ENCODE measurements around the gene RPIA.
"Not testable (repeated sequence)": the region's sequence is repeated elsewhere in the genome, so short reads cannot be mapped to it uniquely, and the experiment has no call there.

The RPIA gene

DNA sequence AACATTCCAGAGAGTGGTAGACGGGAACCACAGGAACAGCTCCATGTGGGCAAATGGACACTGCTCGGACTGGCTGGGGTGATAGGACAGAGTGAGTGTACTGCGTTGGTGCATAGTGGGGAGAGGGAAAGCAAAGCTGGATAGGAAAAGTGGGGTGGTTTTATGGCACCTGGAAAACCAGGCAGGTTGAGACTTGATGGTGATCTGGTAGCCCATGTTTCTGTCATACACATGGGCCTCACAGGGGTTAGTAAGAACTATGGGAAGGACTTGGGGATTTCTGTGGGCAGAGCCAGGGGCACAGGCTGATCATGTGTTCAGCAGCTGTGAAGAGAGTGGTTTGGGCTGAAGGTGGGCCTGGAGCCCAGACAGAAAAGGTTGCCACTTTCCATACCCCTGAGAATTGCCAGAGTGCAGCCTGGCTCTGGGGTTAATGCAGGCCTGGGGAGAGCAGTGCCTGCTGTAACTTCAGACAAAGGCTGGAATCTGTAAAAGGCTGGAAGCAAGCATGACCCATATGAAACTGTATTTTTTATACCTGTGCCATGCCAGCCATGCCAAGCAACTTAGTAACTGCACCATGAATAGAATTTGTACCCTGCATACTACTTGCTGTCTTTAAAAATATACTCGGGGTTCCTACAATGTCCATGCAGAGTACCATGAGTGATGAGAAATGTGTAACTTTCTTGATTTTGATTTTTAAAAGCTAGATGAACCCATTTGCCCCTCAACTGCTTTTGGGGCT, 41.9 kb downstream of the RPIA start:
- in situ Hi-C loops (cut with MboI; ENCODE audit: low sequenced_read_pairs), result no loop called here

DNA sequence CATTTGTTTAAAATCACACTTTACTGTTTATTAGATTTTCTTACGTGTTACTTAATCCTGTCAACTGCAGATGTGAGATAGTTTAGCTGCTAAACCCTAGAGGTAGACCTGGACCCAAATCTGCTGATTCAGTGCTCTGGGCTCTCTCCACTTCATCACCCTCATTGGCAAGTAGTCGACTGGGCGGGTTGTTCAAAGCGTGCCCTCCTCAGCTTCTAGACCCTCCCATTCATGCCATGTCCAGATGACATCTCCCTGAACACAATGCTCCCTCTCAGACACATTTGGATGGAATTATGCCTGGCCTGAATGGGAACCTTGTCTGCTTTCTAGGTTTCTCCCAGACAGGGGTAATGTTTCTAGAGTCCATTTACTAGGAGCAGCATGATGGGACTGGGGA, 43.7 kb downstream of the RPIA start:
- in situ Hi-C loops (cut with MboI; ENCODE audit: low sequenced_read_pairs), result no loop called here

DNA sequence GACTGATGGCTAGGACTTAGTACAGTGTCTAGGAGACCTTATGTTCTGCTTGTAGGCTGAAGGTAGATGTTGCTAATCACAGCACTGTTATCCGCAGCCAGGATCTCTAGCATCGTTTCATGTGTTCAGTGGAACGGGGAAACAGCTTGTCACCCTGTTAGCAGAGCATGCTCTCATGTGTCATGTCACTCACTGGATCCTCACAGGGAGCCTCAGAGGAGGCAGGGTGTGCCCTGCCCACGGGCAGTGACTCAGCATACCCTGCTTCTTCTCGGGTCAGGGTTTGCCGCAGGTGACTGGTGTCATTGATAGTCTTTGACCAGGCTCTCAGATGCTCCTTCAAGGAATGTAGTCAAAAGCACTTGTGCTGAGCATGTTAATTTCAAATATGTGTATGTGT, 44.4 kb downstream of the RPIA start:
- in situ Hi-C loops (cut with MboI; ENCODE audit: low sequenced_read_pairs), result no loop called here

DNA sequence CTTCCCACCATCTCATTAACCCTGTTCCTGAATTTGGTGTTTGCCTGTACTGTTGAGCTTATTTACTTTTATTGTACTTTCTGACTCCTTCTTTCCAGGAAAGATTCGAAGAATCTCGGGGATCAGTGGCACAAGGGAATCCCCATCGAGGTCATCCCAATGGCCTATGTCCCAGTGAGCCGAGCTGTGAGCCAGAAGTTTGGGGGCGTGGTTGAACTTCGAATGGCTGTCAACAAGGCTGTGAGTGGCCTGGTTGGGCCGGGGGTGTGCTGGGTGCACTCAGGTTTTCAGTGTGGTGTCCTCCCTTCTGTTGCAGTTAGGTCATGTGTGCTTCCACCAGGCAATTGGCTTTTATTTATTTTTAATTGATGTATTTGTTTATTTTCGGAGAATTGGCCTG, 45.0 kb downstream of the RPIA start:
- in situ Hi-C loops (cut with MboI; ENCODE audit: low sequenced_read_pairs), result no loop called here

DNA sequence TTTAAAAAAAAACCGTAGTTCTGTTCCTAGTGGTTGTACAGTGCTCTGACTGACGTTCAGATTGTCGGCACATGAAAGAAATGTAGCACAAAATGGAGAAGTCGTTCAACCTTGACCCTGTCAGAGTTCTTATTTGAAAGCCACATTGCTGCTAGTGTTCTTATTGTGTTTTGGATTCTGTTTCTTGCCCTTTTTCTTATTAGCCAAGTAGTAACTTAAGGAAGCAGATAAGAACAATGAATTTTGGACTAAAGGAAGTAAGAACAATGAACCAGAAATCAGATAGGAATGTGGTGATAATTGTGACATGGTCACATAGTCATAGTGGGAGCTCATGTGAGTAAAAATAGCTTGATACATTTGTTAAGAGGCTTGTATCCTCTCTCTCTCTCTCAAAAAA, 45.9 kb downstream of the RPIA start:
- in situ Hi-C loops (cut with MboI; ENCODE audit: low sequenced_read_pairs), result no loop called here

DNA sequence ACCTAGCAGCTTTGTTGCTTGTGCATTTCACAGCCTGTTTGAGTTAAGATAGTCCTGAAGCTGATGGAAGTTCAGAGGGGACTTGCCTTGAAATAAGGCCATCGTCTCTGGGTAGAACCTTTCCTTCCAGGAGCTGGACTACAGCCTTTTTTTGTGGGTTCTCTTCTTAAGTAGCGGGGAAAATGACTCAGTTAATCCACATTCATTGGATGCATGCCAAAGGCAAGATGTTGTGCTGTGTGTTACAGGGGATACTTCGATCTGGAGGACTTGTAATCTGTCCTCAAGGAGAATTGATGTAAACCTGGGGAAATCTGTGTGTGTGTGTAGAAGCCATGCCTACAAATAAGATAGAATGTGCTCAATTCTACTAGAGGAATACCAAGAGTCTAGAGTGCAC, 46.8 kb downstream of the RPIA start:
- in situ Hi-C loops (cut with MboI; ENCODE audit: low sequenced_read_pairs), result no loop called here

DNA sequence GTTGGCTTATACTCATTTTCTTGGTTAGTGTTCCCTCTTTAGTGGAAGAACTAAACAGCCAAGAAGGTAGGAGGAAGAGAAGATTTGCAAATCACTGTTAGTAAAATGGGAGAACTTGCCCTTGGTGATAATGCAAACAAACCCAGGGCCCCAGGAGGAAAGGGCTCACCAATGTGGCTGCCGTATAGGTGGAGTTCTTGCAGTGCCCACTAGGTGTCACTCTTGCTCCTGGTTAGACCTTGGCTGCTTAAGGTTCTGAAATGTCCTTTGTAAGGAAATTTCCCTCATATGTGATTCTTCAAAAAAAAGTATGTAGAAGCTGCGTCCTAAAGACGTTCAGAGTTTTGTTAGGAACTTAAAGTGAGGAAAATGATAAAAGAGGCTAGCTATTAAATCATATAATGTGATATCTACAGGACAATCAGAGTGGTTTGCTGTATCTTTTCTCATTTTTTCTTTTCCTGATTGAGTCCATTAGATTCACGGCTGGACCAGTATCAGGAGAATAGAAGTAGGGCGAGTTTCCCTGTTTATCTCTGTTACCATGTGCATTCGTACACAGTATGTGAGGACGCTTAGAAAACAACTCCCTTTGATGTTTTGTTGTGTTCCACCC, 48.6 kb downstream of the RPIA start:
- in situ Hi-C loops (cut with MboI; ENCODE audit: low sequenced_read_pairs), result no loop called here

DNA sequence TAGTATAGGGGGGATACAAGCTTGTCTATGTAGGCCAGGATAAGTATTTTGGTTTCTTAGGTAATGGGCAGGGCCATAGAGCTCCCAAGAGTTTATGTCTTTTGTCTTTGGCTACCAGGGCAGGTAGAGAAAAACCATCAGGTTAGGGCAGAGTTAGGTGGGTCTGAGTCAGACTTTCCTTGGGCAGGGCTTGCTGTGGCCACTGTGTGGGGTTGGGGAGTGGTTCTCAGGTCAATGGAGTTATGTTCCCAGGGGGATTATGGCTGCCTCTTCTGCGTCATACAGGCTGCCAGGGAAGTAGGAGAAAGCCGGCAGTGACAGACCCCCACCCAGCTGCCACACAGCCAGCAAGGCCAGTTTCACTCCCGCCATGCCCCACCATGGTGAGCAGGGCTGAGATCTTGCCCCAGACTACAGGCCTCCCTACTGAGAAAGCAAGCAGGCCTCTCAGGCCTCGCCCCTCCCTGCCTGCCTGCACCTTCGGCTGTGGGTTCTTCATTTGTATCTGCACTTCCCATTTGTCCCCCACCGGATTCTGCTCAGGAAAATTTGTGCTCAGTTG, 55.5 kb downstream of the RPIA start:
- in situ Hi-C loops (cut with MboI; ENCODE audit: low sequenced_read_pairs), result no loop called here

DNA sequence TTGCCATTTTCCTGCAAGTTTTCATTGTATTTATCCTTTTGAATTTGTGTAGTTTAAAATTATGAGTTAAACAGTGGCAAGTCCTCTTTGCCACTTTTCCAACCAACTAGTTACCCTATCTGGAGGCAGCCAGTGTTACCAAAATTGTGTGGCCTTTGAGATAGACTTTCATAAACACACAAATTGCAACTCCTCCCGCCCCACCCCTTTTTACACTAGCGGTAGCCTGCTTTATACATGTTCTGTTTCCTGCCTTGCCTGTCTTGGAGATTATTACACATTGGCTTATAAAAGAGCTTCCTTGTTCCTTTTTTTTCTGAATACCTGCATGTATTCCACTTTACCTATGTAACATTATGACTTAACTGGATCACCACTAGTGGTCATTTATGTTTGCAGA, 56.5 kb downstream of the RPIA start:
- in situ Hi-C loops (cut with MboI; ENCODE audit: low sequenced_read_pairs), result no loop called here

DNA sequence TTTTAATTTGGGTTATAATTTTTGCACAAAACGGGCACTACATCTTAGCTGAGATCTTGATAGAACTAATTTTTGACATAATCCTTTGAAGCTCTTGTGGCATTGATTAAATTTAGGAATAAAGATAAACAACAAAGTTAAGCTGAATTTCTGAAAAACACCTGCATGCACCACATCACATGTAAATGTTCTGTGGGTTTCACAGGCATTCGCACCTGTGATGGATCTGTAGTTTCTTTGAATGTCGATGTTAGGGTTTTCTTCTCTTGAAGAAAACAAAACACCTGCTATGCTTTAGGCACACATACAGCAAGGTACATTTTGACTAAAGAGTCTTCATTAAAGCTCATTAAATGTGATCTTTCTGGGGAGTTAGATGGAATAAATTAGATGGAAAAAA, 60.3 kb downstream of the RPIA start:
- in situ Hi-C loops (cut with MboI; ENCODE audit: low sequenced_read_pairs), result no loop called here

DNA sequence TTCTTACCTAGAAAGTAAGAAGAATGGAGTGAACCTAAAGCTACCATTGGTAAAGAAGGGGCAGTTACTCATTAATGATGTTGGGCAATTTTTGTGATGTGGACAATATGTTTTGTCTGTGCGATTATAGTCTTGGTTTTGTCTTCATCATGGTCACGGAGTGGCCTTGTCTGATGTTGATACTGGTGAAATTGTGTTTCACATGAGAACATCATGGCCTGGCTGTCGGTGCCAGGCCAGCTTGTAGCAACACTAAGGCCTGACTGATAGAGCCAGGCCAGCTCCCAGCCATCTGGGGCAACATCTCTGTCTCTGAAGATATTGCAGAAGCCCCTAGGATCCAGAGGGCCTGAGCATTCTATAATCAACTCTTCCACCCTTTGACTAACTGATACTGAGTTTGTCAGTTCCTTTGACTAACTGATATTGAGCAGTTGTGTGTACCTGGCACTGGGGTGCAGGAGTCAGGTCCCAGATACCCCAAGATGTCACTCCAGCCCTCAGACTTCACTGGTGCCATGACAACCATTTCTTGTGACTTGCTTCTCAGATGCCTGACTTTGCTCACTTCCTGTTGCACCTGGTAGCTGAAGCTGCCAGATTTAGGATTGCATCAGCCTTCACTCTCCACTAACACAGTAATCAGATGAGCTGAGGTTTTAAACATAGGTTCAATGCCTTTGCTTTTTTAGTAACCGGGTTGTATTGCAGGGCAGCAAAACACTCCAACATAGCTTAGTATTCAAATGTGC, 62.5 kb downstream of the RPIA start:
- in situ Hi-C loops (cut with MboI; ENCODE audit: low sequenced_read_pairs), result no loop called here

DNA sequence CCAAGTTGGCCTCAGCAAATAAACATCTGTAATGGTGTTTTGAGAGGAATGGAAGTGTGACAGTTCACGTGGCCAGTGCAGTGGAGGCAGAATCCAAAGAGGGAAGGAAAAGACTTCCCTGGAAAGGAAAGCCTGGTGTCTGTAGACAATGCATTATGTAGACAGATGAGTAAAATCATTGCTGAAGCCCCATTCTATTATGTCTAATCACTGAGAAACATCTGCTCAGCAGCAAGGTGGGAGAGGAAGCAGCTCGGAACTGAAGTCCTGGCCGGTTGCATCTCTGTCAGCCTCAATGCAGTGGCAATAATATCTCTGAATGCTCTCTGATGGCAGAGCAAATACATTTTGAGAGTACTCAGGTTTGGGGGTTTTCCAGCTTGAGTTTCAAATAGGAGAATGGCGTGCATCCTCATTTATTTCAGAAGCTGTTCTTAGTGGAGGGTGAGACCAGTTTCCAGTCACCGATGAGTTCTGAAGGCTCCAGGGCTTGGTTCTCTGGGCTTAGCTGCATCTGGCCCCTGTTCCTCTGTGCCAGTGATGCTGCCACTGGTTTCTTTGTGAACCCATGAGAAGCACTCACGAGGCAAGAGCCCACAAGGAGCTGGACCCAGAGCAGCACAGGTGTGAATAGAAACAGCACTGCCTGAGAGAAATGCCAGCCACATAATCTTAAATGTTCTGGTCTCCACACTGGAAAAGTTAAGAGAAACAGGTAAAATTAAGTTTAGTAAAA, 63.3 kb downstream of the RPIA start:
- in situ Hi-C loops (cut with MboI; ENCODE audit: low sequenced_read_pairs), result no loop called here

DNA sequence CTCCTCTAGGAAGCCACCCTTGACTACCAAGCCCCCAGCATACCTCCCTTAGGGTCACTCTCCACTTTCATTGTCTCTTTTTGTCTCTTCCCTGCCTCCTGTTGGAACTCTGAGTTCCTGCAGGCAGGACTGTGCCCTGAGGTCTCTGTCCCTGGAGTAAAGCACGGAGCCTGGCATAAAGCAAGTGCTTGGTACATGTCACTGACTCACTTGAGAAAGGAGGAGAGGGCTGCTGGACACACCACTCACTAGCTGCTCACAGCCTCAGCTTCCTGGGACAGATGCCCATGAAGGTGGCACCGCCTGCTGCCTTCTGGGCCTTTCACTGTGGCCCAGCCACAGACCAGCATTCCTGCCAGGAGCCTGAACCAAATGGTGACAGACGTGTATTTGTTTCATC, 64.4 kb downstream of the RPIA start:
- in situ Hi-C loops (cut with MboI; ENCODE audit: low sequenced_read_pairs), result no loop called here

DNA sequence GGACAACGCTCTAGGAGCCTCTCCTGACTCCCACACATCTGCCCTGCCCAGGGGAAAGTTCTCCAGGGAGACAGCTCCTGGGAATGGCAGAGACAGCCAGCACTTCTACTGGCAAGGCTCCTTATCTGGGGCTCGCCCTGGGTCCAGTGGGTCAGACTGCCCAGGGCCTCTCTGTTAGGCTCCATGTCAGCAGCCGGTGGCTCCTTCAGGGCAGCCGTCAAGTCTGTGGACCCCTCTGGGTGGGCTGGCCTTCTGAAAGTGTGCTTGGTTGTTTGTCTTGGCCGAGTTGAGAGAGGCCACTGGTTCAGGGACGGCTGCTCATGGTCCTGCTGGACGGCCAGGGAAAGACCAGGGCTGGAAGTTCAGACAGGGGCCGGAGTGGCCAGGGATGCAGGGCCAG, 65.6 kb downstream of the RPIA start:
- in situ Hi-C loops (cut with MboI; ENCODE audit: low sequenced_read_pairs), result no loop called here

DNA sequence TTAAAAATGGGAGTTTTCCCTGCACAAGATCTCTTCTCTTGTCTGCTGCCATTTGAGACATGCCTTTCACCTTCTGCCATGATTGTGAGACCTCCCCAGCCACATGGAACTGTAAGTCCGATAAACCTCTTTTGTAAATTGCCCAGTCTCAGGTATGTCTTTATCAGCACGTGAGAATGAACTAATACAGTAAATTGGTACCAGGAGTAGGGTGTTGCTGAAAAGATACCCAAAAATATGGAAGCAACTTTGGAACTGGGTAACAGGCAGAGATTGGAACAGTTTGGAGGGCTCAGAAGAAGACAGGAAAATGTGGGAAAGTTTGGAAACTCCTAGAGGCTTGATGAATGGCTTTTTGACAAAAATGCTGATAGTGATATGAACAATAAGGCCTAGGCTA, 67.2 kb downstream of the RPIA start:
- in situ Hi-C loops (cut with MboI; ENCODE audit: low sequenced_read_pairs), result not testable (repeated sequence)

DNA sequence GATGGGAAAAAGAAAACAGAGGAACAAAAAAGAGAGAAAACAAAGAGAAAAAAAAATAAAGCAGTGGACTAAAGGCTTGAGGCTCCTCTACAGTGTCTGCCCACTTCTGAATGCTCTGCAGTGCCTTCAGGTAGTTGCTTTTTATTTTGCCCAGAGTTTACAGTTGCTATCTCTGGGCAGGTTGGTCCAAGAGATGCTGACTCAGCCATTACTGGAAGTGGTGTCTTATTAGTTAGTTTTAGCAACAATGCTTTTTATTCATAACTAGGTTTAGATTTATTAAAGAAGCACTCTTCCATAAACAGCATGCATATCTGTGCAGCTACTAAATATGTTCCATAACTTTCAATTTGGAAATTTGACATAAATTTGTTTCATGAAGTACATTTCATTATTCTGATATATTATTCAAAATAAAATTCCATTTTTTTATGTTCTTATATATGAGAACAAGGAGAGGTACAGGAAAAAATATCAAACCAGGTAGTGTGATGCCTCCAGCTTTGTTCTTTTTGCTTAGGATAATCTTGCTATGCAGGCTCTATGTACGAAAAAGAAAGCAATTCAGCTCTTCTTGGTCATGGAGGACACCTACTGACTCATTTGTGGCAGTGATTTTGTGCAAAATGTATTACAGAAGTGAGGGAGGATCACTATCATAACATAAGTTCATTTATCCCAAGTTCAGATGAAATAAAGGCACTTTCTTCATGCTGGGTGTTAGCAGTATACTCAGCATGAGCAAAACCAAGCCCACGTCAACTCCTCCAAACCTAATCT, 69.5 kb downstream of the RPIA start:
- in situ Hi-C loops (cut with MboI; ENCODE audit: low sequenced_read_pairs), result no loop called here

DNA sequence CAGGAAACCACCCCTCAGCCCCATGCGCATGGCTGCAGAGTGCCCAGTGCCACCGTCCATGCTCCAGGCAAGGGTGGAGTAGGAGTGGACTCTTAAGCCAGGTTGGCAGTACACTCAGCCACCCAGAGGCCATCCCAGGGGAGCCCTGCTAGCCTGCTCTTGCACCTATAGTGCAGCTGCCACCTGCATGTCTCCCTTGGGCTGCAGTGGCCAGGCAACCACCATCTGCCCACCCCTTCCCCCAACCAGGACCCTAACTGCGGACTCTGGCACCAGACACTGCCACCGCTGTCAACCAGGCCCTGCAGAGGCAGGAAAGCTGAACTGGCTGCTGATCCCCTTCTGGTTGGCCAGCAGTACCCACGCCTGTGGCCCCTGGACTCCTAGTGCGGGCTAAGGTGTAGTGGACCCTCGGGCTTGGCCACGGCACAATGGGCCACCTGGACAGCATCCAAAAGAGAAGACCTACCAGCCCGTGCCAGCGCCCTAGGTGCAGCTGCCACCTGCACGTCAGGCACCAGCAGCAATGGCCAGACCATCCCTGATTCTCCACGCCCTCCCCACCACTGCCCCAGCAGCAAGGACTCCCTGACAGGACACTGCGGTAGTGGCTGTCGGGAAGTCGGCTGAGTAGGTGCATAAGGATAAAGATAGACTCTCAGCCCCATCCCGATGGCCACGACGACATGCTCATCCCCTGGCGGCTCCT, 72.8 kb downstream of the RPIA start:
- in situ Hi-C loops (cut with MboI; ENCODE audit: low sequenced_read_pairs), result no loop called here

DNA sequence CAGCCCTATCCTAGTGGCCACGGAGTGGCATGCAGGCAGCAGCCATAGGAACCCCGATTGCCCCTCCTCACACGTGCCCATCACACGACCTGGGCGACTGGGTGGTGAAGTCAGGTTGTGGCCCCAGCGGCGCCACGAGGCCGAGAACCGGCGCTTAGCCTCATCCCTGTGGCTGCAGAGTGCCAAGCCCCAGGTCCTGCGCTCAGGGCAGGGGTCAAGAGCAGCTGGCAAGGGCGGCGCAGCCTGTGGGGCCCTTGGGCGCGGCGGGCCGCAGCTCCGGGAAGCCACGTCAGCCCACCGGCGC, 73.3 kb downstream of the RPIA start:
- in situ Hi-C loops (cut with MboI; ENCODE audit: low sequenced_read_pairs), result no loop called here

DNA sequence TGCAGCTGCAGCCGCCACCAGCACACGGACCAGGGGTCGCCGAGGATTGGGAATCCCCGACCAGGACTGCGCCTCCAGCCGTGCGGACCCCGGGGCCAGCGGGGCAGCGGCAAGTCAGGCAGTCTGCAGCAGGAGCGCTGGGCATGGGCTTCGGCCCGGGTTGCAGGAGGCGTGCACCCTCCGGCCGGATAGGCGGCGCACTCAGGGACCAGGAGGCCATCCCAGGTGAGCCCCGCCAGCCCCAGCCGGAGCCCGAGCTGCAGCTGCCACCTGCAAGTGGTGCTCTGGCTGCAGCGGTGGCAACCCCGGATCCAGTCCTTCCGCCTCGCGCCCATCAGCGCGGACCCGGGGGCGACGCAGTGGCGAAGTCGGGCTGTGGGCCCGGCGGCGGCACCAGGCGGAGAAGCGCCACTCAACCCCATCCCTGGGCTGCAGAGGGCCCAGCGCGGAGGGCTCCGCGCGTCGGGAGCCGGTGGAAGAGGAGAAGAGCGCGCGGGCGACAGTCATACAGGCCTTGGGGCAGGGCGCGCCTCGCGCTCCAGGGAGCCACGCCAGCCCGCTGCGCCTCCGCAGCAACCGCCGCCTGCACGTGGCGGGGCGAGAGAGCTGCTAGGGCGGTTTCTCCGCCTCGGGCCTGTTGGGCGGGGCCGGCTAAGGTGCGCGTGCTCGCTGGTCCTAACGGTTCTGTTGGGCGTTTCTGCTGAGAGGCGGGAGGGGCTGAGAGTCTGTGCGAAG, 73.8 kb downstream of the RPIA start:
- in situ Hi-C loops (cut with MboI; ENCODE audit: low sequenced_read_pairs), result no loop called here

Data from hTERT RPE-1 (cell line).